Karpas-422 (cell line): ENCODE results near the gene CPLANE2. TPM values are rescaled to one million over a fixed set of nuclear protein-coding genes. Genes with fewer than 3 reads are reported as not detected.
"Not testable (repeated sequence)": the region's sequence is repeated elsewhere in the genome, so short reads cannot be mapped to it uniquely, and the experiment has no call there.

Experiments used
- DNase-seq: peaks from one replicate; pipeline ENCODE4 v3.0.0-alpha.2; 2015
- H2AFZ ChIP-seq: fragments of 200-600 bp; sonication (generic); 2 replicates; pipeline ENCODE4 v1.6.1; 2014; ENCODE audit warnings: antibody characterized with exemption, low read length, mixed read lengths
- H3K27ac ChIP-seq: fragments of 200-600 bp; sonication (generic); 2 replicates; pipeline ENCODE4 v1.5.1; 2014; ENCODE audit warnings: mild to moderate bottlenecking, low read length, moderate library complexity
- H3K27me3 ChIP-seq: fragments of 200-600 bp; sonication (generic); 2 replicates; pipeline ENCODE4 v1.6.1; 2014; ENCODE audit warnings: low read length, mixed read lengths
- H3K36me3 ChIP-seq: fragments of 200-600 bp; sonication (generic); 2 replicates; pipeline ENCODE4 v1.6.1; 2014; ENCODE audit warnings: low read length, mixed read lengths; ENCODE audit not compliant: insufficient read depth
- H3K4me1 ChIP-seq: fragments of 200-600 bp; sonication (generic); 2 replicates; pipeline ENCODE4 v1.6.1; 2014; ENCODE audit warnings: mild to moderate bottlenecking, low read length, mixed read lengths
- H3K4me2 ChIP-seq: fragments of 200-600 bp; sonication (generic); 2 replicates; pipeline ENCODE4 v1.6.1; 2014; ENCODE audit warnings: low read length, low read depth, mild to moderate bottlenecking; ENCODE audit not compliant: poor library complexity, severe bottlenecking
- H3K4me3 ChIP-seq: fragments of 200-600 bp; sonication (generic); 2 replicates; pipeline ENCODE4 v1.5.1; 2014; ENCODE audit warnings: mild to moderate bottlenecking, antibody characterized with exemption, low read length, mixed read lengths
- H3K79me2 ChIP-seq: fragments of 200-600 bp; sonication (generic); 2 replicates; pipeline ENCODE4 v1.6.1; 2014; ENCODE audit warnings: mild to moderate bottlenecking, low read length, mixed read lengths
- H3K9ac ChIP-seq: fragments of 200-600 bp; sonication (generic); 2 replicates; pipeline ENCODE4 v1.6.0; 2014; ENCODE audit warnings: low read length
- H3K9me2 ChIP-seq: fragments of 200-600 bp; sonication (generic), shearing (Covaris generic); replicated peaks from 2 replicates; pipeline ENCODE4 v1.6.0; 2014; ENCODE audit warnings: mild to moderate bottlenecking, low read length, moderate library complexity; ENCODE audit not compliant: insufficient read depth
- H3K9me3 ChIP-seq: fragments of 300-700, 200-600 bp; sonication (generic); 2 replicates; pipeline ENCODE4 v1.6.1; 2014; ENCODE audit warnings: low read length, mixed read lengths
- H4K20me1 ChIP-seq: fragments of 200-600 bp; sonication (generic); 2 replicates; pipeline ENCODE4 v1.6.1; 2014; ENCODE audit warnings: mild to moderate bottlenecking, antibody characterized with exemption, low read length, low read depth; ENCODE audit not compliant: insufficient read depth
- total RNA-seq: library from RNA; depleted of rRNA; stranded (reverse); fragments of >200 nt; shearing (Covaris generic); gene quantifications from 2 replicates; pipeline ENCODE4 v1.2.3, GENCODE V29; 2014; ENCODE audit warnings: low replicate concordance

The CPLANE2 gene
- total RNA-seq, 1 experiment from 2014 or later = 2.6 TPM

- Histone ChIP-seq H3K79me2 (peaks cover 60% of the 10 kb centered on the region), H4K20me1 (0 out of 2 replicates have a peak, but pooled peaks cover 6% of the 10 kb centered on the region), H3K36me3 (no peaks in the 10 kb centered on the region), H3K9me3 (no peaks in the 10 kb centered on the region), H3K27me3 (no peaks in the 10 kb centered on the region), H3K4me1 (no peaks in the 10 kb centered on the region), H3K9ac (no peak overlapping the region), H3K27ac (no peak overlapping the region), H3K4me2 (no peak overlapping the region), H3K4me3 (no peak overlapping the region), H3K9me2 (no peaks in the 10 kb centered on the region), H2AFZ (no peak overlapping the region)
- DNase-seq = no peak
Measured at GRCh38 chr1:16266411-16267118, 29.6 kb upstream of the CPLANE2 start.

GRCh38 chr1:16262067-16262466, 25.1 kb upstream of the CPLANE2 start:
- Histone ChIP-seq H3K27me3 (no peaks in the 10 kb centered on the region), H3K9me2 (no peaks in the 10 kb centered on the region), H3K4me1 (peaks cover 26% of the 10 kb centered on the region), H3K4me2 (no peak overlapping the region), H3K36me3 (no peaks in the 10 kb centered on the region), H3K4me3 (no peak overlapping the region), H3K9me3 (no peaks in the 10 kb centered on the region), H2AFZ (no peak overlapping the region), H3K79me2 (peaks cover 70% of the 10 kb centered on the region), H4K20me1 (0 out of 2 replicates have a peak, but pooled peaks cover 6% of the 10 kb centered on the region), H3K27ac (no peak overlapping the region), H3K9ac (no peak overlapping the region)
- DNase-seq = no peak

DNA sequence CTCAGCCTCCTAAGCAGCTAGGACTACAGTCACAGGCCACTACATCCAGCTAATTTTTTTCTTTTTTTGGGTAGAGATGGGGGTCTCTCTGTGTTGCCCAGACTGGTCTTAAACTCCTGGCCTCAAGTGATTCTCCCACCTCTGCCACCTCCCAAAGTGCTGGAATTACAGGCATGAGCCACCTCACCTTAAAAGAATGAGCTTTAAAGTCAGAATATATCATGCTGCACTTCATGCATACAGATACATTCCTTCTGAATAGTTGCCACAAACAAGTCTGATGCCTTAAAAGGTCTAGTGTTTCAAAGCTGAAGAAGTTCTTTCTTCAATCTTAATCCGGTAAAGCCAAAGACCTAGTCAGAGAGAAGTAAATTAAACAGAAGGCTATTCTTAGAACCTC, 23.8 kb upstream of the CPLANE2 start:
- Histone ChIP-seq H3K27ac (no peak overlapping the region), H3K9ac (no peak overlapping the region), H3K36me3 (0 out of 2 replicates have a peak, but pooled peaks cover 3% of the 10 kb centered on the region), H3K9me3 (no peaks in the 10 kb centered on the region), H3K4me2 (no peak overlapping the region), H3K4me1 (peaks cover 28% of the 10 kb centered on the region), H3K4me3 (no peak overlapping the region), H3K9me2 (no peaks in the 10 kb centered on the region), H3K27me3 (no peaks in the 10 kb centered on the region), H3K79me2 (peaks cover 64% of the 10 kb centered on the region), H4K20me1 (0 out of 2 replicates have a peak, but pooled peaks cover 6% of the 10 kb centered on the region), H2AFZ (no peak overlapping the region)
- DNase-seq = no peak

GRCh38 chr1:16258591-16259135, 21.7 kb upstream of the CPLANE2 start:
- Histone ChIP-seq H3K9me2 (no peaks in the 10 kb centered on the region), H4K20me1 (no peaks in the 10 kb centered on the region), H3K27ac (no peak overlapping the region), H3K9me3 (no peaks in the 10 kb centered on the region), H3K4me2 (no peak overlapping the region), H3K79me2 (peaks cover 48% of the 10 kb centered on the region), H3K36me3 (0 out of 2 replicates have a peak, but pooled peaks cover 3% of the 10 kb centered on the region), H3K9ac (no peak overlapping the region), H3K4me3 (no peak overlapping the region), H3K27me3 (no peaks in the 10 kb centered on the region), H3K4me1 (peaks cover 28% of the 10 kb centered on the region), H2AFZ (no peak overlapping the region)
- no peak for DNase-seq

DNA sequence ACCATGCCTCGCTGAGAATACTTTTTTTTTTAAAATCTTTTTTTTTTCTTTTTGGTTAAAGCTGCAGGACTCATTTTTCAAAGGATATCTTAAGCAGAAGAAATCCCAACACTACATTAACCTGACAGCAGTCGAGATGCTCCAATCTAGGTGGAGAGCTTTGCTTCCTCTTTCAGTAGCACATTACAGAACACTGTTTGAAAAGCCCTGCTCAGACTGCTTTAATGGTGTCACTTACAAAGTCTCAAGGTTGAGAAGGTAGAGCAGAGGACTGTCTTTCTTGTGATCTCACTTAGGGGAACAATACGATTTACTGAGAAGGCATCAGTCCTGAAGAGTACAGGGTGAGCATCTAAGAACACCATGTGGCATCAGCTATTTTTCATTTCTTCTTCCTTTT, 21.0 kb upstream of the CPLANE2 start:
- Histone ChIP-seq H3K79me2 (peaks cover 47% of the 10 kb centered on the region), H3K27me3 (no peaks in the 10 kb centered on the region), H4K20me1 (no peaks in the 10 kb centered on the region), H3K9me2 (no peaks in the 10 kb centered on the region), H3K4me2 (no peak overlapping the region), H2AFZ (no peak overlapping the region), H3K4me3 (no peak overlapping the region), H3K9me3 (no peaks in the 10 kb centered on the region), H3K27ac (no peak overlapping the region), H3K36me3 (0 out of 2 replicates have a peak, but pooled peaks cover 4% of the 10 kb centered on the region), H3K4me1 (peaks cover 28% of the 10 kb centered on the region), H3K9ac (no peak overlapping the region; the same call in 1 of the 2 replicates)
- DNase-seq = peak; percentile 52

GRCh38 chr1:16257556-16257955, 20.6 kb upstream of the CPLANE2 start:
- H2AFZ ChIP-seq, H3K36me3 ChIP-seq, H3K9ac ChIP-seq, H4K20me1 ChIP-seq, DNase-seq, H3K9me2 ChIP-seq, H3K27ac ChIP-seq, H3K27me3 ChIP-seq, H3K4me2 ChIP-seq, H3K4me3 ChIP-seq, H3K9me3 ChIP-seq: not testable (repeated sequence)
- Histone ChIP-seq H3K4me1 (peaks cover 28% of the 10 kb centered on the region), H3K79me2 (peaks cover 43% of the 10 kb centered on the region)

GRCh38 chr1:16256478-16256877, 19.5 kb upstream of the CPLANE2 start:
- H3K79me2 ChIP-seq = peaks cover 37% of the 10 kb centered on the region
- H3K9ac ChIP-seq = no peak overlapping the region
- 0 out of 2 replicates have a peak, but pooled peaks cover 9% of the 10 kb centered on the region for H3K36me3 ChIP-seq
- no peaks in the 10 kb centered on the region for H3K27me3 ChIP-seq
- H4K20me1 ChIP-seq = no peaks in the 10 kb centered on the region
- no peak overlapping the region for H3K27ac ChIP-seq
- no peak overlapping the region for H3K4me2 ChIP-seq
- peaks cover 28% of the 10 kb centered on the region for H3K4me1 ChIP-seq
- no peaks in the 10 kb centered on the region for H3K9me2 ChIP-seq
- H2AFZ ChIP-seq = no peak overlapping the region
- H3K4me3 ChIP-seq = no peak overlapping the region
- H3K9me3 ChIP-seq = no peaks in the 10 kb centered on the region
- DNase-seq = no peak

GRCh38 chr1:16254263-16254928, 17.4 kb upstream of the CPLANE2 start:
- no peaks in the 10 kb centered on the region for H3K27me3 ChIP-seq
- peaks cover 28% of the 10 kb centered on the region for H3K79me2 ChIP-seq
- H3K36me3 ChIP-seq = 0 out of 2 replicates have a peak, but pooled peaks cover 9% of the 10 kb centered on the region
- H3K9me2 ChIP-seq = no peaks in the 10 kb centered on the region
- no peak for DNase-seq
- H3K9ac ChIP-seq = no peak overlapping the region
- no peak overlapping the region for H3K4me3 ChIP-seq
- H3K27ac ChIP-seq = no peak overlapping the region
- no peaks in the 10 kb centered on the region for H4K20me1 ChIP-seq
- no peak overlapping the region for H3K4me2 ChIP-seq
- peaks cover 31% of the 10 kb centered on the region for H3K4me1 ChIP-seq
- no peaks in the 10 kb centered on the region for H3K9me3 ChIP-seq
- H2AFZ ChIP-seq = no peak overlapping the region
